ENCODE results near the gene GRIK4.

Gene GRIK4

DNA sequence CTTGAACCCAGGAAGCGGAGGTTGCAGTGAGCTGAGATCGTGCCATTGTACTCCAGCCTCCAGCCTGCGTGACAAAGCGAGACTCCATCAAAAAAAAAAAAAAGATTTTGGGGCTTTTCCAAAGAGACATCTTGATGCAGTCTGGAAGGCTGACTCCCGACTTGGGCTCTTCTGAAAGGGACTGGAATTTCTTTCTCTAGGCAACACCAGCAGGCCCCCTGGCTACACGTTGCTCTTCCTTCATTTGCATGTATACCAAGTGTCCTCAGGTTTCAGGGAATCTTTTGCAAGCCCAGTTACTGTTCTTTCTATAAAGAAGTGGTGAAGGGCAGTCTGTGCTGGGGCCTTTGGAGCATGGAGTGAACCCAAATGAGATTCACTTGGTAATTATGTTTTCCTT, 211.0 kb downstream of the GRIK4 start:
- no peaks in the 10 kb centered on the region for H3K4me1 ChIP-seq (ENCODE audit: control insufficient read depth, insufficient read depth, low read length, poor library complexity, severe bottlenecking)
- no peak overlapping the region for H3K4me3 ChIP-seq (ENCODE audit: extremely low read depth, insufficient read depth, low read length, poor library complexity, severe bottlenecking)
- no peaks in the 10 kb centered on the region for H3K36me3 ChIP-seq (ENCODE audit: control insufficient read depth, insufficient read depth, low read length)
- no peak overlapping the region for H3K27ac ChIP-seq (ENCODE audit: low read depth, low read length, severe bottlenecking)
- peaks cover 11% of the 10 kb centered on the region for H3K9me3 ChIP-seq (ENCODE audit: control insufficient read depth, low read length)
- 67 to 77% methylated on average over 5 to 6 of the region's 6 CpGs for WGBS, 2 experiments (ENCODE audit: insufficient coverage in 2 of 2)

DNA sequence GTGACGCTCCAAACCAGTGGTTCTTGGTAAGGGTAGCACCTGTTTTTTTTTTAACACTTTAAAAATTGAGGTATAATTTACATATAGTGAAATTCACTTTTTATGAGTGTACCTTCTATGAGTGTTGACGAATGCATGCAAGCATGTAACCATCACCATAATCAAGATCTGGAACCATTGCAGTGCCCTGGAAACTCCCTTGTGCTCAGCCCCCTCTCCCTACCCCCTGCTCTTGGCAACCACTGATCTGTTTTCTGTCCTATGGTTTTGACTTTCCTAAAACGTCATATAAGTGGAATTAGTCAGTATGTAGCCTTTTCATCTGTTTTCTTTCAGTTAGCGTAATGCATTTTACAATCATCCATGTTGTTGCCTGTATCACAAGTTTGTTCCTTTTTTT, 212.2 kb downstream of the GRIK4 start:
- no peak overlapping the region for H3K4me3 ChIP-seq (ENCODE audit: extremely low read depth, insufficient read depth, low read length, poor library complexity, severe bottlenecking)
- WGBS, 2 experiments (ENCODE audit: insufficient coverage in 2 of 2) = 100% methylated on average over 1 of the region's 4 CpGs; no CpG with 5 or more reads in 1 of the 2 experiments
- no peak overlapping the region for H3K27ac ChIP-seq (ENCODE audit: low read depth, low read length, severe bottlenecking)
- H3K9me3 ChIP-seq (ENCODE audit: control insufficient read depth, low read length) = peaks cover 12% of the 10 kb centered on the region
- no peaks in the 10 kb centered on the region for H3K36me3 ChIP-seq (ENCODE audit: control insufficient read depth, insufficient read depth, low read length)
- H3K4me1 ChIP-seq (ENCODE audit: control insufficient read depth, insufficient read depth, low read length, poor library complexity, severe bottlenecking) = no peaks in the 10 kb centered on the region

- Histone ChIP-seq H3K9me3 (ENCODE audit: control insufficient read depth, low read length) (peaks cover 12% of the 10 kb centered on the region), H3K4me3 (ENCODE audit: extremely low read depth, insufficient read depth, low read length, poor library complexity, severe bottlenecking) (no peak overlapping the region), H3K36me3 (ENCODE audit: control insufficient read depth, insufficient read depth, low read length) (no peaks in the 10 kb centered on the region), H3K27ac (ENCODE audit: low read depth, low read length, severe bottlenecking) (no peak overlapping the region), H3K4me1 (ENCODE audit: control insufficient read depth, insufficient read depth, low read length, poor library complexity, severe bottlenecking) (no peaks in the 10 kb centered on the region)
Observed at GRCh38 chr11:120727752-120728151, 216.2 kb downstream of the GRIK4 start.

DNA sequence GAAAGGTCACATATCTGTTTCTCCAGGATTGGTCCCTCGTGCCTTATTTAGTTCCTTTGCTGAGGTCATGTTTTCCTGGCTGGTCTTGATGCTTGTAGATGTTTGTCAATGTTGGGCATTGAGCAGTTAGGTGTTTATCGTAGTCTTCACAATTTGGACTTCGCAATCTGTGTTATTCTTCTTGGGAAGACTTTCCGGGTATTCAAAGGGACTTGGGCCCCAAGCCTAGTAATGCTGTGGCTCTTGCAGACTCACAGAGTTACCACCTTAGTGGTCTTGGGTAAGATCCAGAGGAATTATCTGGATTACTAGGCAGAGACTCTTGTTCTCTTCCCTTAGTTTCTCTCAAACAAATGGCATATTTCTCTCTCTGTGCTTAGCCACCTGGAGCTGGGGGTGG, 223.5 kb downstream of the GRIK4 start:
- Histone ChIP-seq H3K36me3 (ENCODE audit: control insufficient read depth, insufficient read depth, low read length) (no peaks in the 10 kb centered on the region), H3K9me3 (ENCODE audit: control insufficient read depth, low read length) (no peaks in the 10 kb centered on the region), H3K27ac (ENCODE audit: low read depth, low read length, severe bottlenecking) (no peak overlapping the region), H3K4me1 (ENCODE audit: control insufficient read depth, insufficient read depth, low read length, poor library complexity, severe bottlenecking) (no peaks in the 10 kb centered on the region), H3K4me3 (ENCODE audit: extremely low read depth, insufficient read depth, low read length, poor library complexity, severe bottlenecking) (no peak overlapping the region)
- 67 to 68% methylated on average over 3 to 4 of the region's 4 CpGs for WGBS, 2 experiments (ENCODE audit: insufficient coverage in 2 of 2)

DNA sequence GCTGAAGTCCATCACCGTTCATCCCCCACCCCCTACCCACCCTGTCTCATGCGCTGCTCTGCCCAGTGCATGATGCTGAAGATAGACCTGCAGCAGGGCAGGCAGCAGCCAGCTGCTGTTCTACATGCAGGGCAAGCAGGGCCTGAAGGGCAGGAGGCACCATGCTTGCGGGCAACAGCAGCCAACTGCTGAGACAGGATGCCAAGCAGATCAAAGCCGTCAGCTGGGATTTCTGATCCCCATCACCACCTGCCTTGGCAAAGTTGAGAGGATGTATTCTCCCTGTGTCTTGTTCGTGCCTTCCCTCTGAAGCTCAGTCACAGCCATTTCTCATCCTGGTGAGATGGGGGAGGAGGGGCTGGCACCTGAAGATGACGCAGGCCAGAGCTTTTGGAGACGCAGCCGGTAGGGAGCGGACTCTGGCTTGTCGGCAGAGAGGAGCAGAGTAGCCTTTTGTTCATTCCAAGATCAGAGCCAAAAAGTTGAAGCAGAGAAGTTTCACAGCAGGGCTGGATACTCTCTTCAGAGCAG, 227.0 kb downstream of the GRIK4 start:
- Histone ChIP-seq H3K4me1 (ENCODE audit: control insufficient read depth, insufficient read depth, low read length, poor library complexity, severe bottlenecking) (no peaks in the 10 kb centered on the region), H3K36me3 (ENCODE audit: control insufficient read depth, insufficient read depth, low read length) (no peaks in the 10 kb centered on the region), H3K9me3 (ENCODE audit: control insufficient read depth, low read length) (no peaks in the 10 kb centered on the region), H3K4me3 (ENCODE audit: extremely low read depth, insufficient read depth, low read length, poor library complexity, severe bottlenecking) (no peak overlapping the region), H3K27ac (ENCODE audit: low read depth, low read length, severe bottlenecking) (no peak overlapping the region)
- WGBS, 2 experiments (ENCODE audit: insufficient coverage in 2 of 2) = 94 to 95% methylated on average over 5 to 7 of the region's 10 CpGs

DNA sequence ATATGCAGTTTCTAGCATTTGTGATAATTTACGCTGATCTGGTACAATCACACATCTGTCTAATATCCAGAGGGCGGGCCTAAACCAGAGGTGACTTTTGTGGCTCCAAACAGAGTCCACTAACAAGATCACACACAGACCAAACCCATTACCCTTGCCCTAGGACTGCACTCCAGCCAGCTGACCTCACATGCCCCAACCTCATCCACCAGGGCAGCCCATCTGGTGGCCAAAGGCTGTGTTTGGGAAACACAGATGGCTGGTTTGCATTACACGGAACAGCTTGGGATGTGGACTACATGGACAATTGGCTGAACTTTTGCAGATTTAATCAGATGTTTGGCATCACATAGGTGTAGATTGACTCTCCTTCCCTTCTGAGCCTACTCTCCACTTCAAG, 228.2 kb downstream of the GRIK4 start:
- no peaks in the 10 kb centered on the region for H3K9me3 ChIP-seq (ENCODE audit: control insufficient read depth, low read length)
- H3K27ac ChIP-seq (ENCODE audit: low read depth, low read length, severe bottlenecking) = no peak overlapping the region
- no peak overlapping the region for H3K4me3 ChIP-seq (ENCODE audit: extremely low read depth, insufficient read depth, low read length, poor library complexity, severe bottlenecking)
- WGBS, 2 experiments (ENCODE audit: insufficient coverage in 2 of 2) = 50 to 67% methylated on average over 2 to 3 of the region's 3 CpGs
- H3K36me3 ChIP-seq (ENCODE audit: control insufficient read depth, insufficient read depth, low read length) = no peaks in the 10 kb centered on the region
- H3K4me1 ChIP-seq (ENCODE audit: control insufficient read depth, insufficient read depth, low read length, poor library complexity, severe bottlenecking) = no peaks in the 10 kb centered on the region

DNA sequence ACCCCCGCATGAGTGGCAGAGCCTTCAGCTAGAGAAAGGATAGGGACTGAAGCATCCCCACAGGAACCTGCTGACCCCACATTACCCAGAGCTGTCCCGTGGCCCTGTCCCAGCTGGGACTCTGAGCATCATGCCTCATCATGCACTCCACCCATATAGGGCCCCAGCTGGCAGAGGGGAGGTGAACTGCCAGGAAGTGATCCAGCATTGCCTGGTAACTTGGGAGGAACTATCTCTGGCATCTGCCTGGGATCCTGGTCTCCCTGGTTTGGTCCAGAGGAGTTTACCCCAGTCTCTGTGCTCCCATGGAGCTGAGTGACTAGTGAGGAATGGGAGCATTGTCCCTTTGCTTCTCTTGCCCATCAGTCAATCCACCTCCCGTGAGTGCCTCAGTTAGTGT, 228.8 kb downstream of the GRIK4 start:
- H3K36me3 ChIP-seq (ENCODE audit: control insufficient read depth, insufficient read depth, low read length) = no peaks in the 10 kb centered on the region
- no peaks in the 10 kb centered on the region for H3K9me3 ChIP-seq (ENCODE audit: control insufficient read depth, low read length)
- H3K4me3 ChIP-seq (ENCODE audit: extremely low read depth, insufficient read depth, low read length, poor library complexity, severe bottlenecking) = no peak overlapping the region
- H3K4me1 ChIP-seq (ENCODE audit: control insufficient read depth, insufficient read depth, low read length, poor library complexity, severe bottlenecking) = no peaks in the 10 kb centered on the region
- no peak overlapping the region for H3K27ac ChIP-seq (ENCODE audit: low read depth, low read length, severe bottlenecking)
- 80 to 91% methylated on average over 1 of the region's 3 CpGs for WGBS, 2 experiments (ENCODE audit: insufficient coverage in 2 of 2)

DNA sequence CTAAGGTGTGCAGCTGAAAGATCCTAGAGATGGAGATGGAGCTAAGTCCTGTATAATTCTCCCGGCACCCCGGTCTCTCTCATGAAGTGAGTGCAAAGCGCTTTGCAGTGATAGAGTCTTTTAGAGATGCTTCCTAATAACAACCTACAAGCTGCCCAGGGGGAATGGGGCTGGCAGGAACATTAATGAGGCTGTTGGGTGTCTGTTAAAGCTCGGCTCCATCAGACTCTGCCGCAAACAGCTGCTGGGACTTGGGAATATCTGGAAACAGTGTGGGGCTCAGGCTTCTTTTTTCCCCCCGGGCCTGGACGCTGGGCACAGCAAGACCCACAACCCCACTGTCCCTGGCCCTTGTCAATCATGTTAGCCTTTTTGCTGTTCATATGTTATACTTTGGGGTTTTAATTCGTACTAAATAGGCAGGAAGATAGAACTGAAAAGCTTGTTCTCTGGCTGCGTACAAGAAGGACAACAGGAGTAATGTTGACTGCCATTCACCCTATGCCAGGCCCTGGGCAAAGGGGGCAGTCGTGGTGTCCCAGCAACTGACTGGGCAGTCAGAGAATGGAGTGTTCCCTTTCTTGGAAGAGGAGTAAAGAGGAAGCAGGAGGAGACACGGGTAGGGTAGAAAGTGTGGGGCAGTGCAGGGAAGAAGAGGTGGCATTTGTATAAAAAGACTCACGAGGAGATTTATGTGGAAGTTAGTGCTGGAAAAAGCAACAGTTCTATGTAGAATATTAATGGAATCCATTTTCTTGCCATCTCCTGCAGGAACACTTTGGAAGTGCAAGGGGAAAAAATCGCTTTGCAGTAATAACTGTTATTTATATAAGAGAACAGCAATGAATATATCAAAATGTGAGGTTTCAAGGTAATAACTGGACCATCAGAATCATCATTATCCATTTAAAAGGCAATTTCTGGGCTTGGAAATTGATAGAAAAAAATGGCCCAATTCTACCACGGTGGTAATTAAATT, 232.8 kb downstream of the GRIK4 start:
- no peaks in the 10 kb centered on the region for H3K4me1 ChIP-seq (ENCODE audit: control insufficient read depth, insufficient read depth, low read length, poor library complexity, severe bottlenecking)
- no peaks in the 10 kb centered on the region for H3K36me3 ChIP-seq (ENCODE audit: control insufficient read depth, insufficient read depth, low read length)
- H3K27ac ChIP-seq (ENCODE audit: low read depth, low read length, severe bottlenecking) = no peak overlapping the region
- 78 to 81% methylated on average over 6 to 11 of the region's 14 CpGs for WGBS, 2 experiments (ENCODE audit: insufficient coverage in 2 of 2)
- H3K4me3 ChIP-seq (ENCODE audit: extremely low read depth, insufficient read depth, low read length, poor library complexity, severe bottlenecking) = no peak overlapping the region
- no peaks in the 10 kb centered on the region for H3K9me3 ChIP-seq (ENCODE audit: control insufficient read depth, low read length)

GRCh38 chr11:120746376-120746775, 234.8 kb downstream of the GRIK4 start:
- H3K4me1 ChIP-seq (ENCODE audit: control insufficient read depth, insufficient read depth, low read length, poor library complexity, severe bottlenecking) = no peaks in the 10 kb centered on the region
- H3K9me3 ChIP-seq (ENCODE audit: control insufficient read depth, low read length) = no peaks in the 10 kb centered on the region
- H3K4me3 ChIP-seq (ENCODE audit: extremely low read depth, insufficient read depth, low read length, poor library complexity, severe bottlenecking) = no peak overlapping the region
- no peaks in the 10 kb centered on the region for H3K36me3 ChIP-seq (ENCODE audit: control insufficient read depth, insufficient read depth, low read length)
- WGBS, 2 experiments (ENCODE audit: insufficient coverage in 2 of 2) = 73 to 83% methylated on average over 1 to 2 of the region's 3 CpGs
- H3K27ac ChIP-seq (ENCODE audit: low read depth, low read length, severe bottlenecking) = no peak overlapping the region

- Histone ChIP-seq H3K4me1 (ENCODE audit: control insufficient read depth, insufficient read depth, low read length, poor library complexity, severe bottlenecking) (no peaks in the 10 kb centered on the region), H3K9me3 (ENCODE audit: control insufficient read depth, low read length) (no peaks in the 10 kb centered on the region), H3K36me3 (ENCODE audit: control insufficient read depth, insufficient read depth, low read length) (no peaks in the 10 kb centered on the region), H3K4me3 (ENCODE audit: extremely low read depth, insufficient read depth, low read length, poor library complexity, severe bottlenecking) (no peak overlapping the region), H3K27ac (ENCODE audit: low read depth, low read length, severe bottlenecking) (no peak overlapping the region)
- 83 to 91% methylated on average over 9 to 11 of the region's 12 CpGs for WGBS, 2 experiments (ENCODE audit: insufficient coverage in 2 of 2)
Observed at GRCh38 chr11:120746836-120747609, 235.5 kb downstream of the GRIK4 start.

Data from mesodermal cell (in vitro differentiated cells).